ENCODE measurements around the gene RABL2A.
"Not testable (repeated sequence)": the region's sequence is repeated elsewhere in the genome, so short reads cannot be mapped to it uniquely, and the experiment has no call there.

GRCh38 chr2:113595725-113596124 is 31.3 kb upstream of the RABL2A start:
- TF ChIP-seq EZH2, CTCF, EZH2phosphoT487 (IDR thresholded peaks at IDR 0.05): not testable (repeated sequence)
